GM13977 (cell line): ENCODE results near the gene ATP1B4.

ENCODE experiments used
- DNase-seq: peaks from one replicate; pipeline ENCODE4 v3.0.0; 2012; ENCODE audit warnings: low spot score
- CTCF ChIP-seq: IDR thresholded peaks from 2 replicates; pipeline ENCODE4 v1.5.1; 2012; ENCODE audit warnings: mild to moderate bottlenecking, control low read depth; ENCODE audit not compliant: insufficient read depth; ENCODE audit errors: extremely low read depth, missing control alignments
- in situ Hi-C: fragments of 300-500 bp; cut with MboI; formaldehyde crosslinking; loops from one replicate; pipeline ENCODE4 v1.12.0; 2022; ENCODE audit warnings: low sequenced_read_pairs, low pct_unique_long_range_greater_than_20kb, mixed read lengths, inconsistent platforms; ENCODE audit not compliant: unreplicated experiment

ATP1B4 gene

DNA sequence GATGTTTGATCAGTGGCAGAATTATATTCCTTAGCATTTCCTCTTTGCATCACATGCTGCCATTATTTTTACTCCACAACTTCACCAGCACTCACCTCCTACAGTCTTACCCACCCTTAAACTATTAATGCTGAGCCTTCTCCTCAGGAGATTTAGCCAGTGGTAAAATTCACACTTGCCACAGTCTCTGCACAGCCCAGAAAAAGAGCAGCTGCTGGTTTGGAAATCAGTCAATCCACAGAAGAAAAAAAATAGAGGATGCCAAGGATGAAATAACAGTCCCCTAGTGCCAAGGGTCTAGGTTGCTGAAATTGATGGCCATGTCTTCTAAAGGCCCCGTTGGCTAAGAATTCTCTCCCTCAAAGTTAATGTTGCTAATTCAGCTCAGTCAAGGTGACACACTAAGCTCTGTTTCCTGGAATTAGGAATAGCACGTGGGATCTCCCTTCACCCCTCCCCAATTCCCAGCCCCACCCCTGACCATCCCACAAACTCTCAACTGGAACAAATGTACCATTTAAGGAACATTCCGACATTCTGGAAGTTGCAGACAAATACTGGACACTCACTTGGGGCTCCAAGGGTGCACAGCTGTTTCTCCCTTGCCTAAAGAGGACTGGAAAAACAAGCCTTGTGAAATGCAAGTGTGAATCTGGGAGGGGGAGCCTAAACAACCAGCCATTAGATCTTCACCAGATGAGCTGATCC lies 5.7 kb downstream of the ATP1B4 start:
- in situ Hi-C loops = no loop called here
- no peak for TF ChIP-seq CTCF
- DNase-seq = no peak

- no peak for DNase-seq
- in situ Hi-C loops = no loop called here
- no peak for TF ChIP-seq CTCF
Measured at GRCh38 chrX:120372667-120373370, 10.9 kb downstream of the ATP1B4 start.

DNA sequence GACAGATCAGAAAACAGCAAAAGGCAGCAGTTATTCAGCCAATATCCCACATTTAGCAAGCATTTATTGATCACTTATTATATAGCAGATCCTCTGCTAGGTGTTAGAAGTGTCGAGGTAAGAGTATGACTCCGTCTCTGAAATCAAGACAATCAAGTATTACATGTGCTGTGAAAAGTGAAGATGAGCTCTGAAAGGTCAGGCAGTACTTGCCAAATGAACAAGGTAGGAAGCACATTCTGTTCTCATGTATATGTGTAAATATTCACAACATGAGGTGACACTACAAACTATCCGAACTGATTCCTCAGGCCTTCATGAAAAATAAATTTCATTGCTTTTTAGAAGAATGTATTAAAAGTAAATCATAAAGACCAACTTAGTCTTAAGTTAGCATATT lies 15.3 kb downstream of the ATP1B4 start:
- in situ Hi-C loops = no loop called here
- DNase-seq = no peak
- no peak for TF ChIP-seq CTCF

DNA sequence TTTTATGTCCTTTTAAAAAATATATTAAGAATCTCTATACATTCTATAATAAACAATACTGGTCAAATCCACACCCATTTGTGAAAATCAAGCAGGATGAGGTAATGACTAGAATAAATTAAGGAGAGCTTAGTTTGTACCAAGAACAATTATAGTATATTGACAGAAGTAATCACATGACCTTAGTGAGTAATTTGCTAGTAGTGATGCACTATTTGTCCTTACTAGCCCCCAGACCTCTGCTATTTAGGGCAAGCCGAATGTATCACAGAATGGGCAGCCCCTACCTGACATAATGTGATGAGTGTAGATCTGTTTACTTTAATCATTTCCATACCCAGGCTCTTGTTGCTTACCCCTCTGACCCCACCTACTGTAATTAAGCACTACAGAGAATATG lies 15.8 kb downstream of the ATP1B4 start:
- in situ Hi-C loops = no loop called here
- DNase-seq = no peak
- no peak for TF ChIP-seq CTCF

DNA sequence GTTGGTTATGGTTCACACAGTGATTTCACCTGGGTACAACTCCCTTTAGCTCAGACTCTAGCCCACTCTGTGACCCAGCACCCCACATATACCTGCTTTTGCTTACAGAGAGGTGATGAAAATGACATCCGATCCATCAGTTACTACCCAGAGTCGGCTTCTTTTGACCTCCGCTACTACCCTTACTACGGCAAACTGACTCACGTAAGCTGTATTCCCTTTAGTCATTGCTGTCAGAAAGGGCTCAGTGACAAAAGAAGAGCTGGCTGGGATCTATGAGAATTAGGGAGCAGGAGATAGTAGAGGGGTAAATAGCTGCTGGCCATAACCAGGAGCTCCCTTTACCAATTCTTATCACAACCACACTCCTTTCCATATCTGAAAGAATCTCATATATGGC lies 16.7 kb downstream of the ATP1B4 start:
- no peak for TF ChIP-seq CTCF
- in situ Hi-C loops = no loop called here
- DNase-seq = no peak

- no peak for DNase-seq
- TF ChIP-seq CTCF = no peak
- in situ Hi-C loops = no loop called here
Measured at GRCh38 chrX:120379937-120380681, 18.2 kb downstream of the ATP1B4 start.
